ENCODE measurements around the gene PSMB7.
"Not testable (repeated sequence)": the region's sequence is repeated elsewhere in the genome, so short reads cannot be mapped to it uniquely, and the experiment has no call there.

The PSMB7 gene

DNA sequence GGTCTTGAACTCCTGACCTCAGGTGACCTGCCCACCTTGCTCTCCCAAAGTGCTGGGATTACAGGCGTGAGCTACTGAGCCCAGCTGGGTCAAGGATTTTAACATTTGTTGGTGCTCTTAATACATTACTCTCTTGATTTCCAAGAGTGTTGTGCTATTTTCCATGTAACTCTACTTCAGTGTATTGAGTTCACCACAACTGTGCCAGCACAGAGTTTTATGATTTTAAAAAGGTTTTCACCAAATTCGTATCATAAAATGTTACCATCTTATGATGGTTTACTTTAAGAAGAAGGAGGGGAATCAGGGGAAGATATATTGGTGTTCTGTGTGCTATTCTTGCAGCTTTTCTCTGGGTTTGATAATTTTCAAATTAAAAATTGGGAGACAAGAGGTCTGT lies 28.4 kb upstream of the PSMB7 start:
- no peak for DNase-seq (ENCODE audit: low read depth in 2 of 2)

DNA sequence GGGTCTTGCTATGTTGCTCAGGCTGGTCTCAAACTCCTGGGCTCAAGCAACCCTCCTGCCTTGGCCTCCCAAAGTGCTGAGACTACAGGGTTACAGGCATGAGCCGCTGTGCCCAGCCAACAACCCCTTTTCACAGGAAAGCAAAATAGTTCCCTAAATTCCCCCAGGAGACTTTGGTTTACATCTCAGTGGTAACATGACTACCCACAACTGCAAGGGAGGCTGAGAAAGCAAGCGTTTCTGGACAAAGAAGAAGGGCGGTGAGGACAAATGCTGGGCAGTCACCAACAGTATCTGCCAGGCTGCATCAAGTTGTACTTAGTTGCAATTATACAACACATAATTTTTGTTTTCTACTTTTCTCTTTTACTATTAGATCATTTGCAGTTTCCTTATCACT lies 27.6 kb upstream of the PSMB7 start:
- DNase-seq (ENCODE audit: low read depth in 2 of 2): no peak

DNA sequence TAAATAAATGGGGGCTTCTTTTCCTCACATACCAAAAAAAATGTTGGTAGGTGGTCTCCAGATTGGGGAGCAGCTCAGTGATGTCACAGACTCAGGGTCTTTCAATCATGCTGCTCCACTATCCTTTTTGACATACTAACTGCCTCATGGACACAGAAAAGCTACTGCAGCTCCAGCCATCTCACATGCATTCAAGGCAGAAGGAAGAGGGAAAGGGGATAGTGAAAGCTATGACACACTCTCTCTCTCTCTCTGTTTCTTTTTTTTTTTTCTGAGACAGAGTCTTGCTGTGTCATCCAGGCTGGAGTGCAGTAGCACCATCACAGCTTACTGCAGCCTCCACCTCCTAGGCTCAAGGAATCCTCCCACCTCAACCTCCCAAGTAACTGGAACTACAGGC lies 27.1 kb upstream of the PSMB7 start:
- no peak for DNase-seq (ENCODE audit: low read depth in 2 of 2)

DNA sequence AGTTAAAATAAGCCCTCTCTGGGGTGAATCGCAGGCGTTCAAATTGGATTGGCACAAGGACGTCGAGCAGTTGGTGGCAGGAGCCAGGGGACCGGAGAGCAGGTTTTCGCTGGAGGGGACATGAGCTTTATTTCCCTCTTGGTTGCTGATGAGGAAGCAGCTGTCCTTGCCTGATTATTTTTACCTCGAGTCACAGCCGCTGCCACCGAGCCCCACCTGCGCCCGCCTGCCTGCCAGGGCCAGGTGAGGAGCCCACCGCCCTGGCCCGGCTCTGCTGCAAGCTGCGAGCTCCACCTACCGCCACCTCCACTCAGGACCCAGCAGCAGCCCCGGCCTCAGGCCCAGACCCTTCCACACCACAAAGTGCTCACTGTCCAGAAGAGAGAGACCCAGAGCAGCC lies 26.0 kb upstream of the PSMB7 start:
- DNase-seq (ENCODE audit: low read depth in 2 of 2): no peak

DNA sequence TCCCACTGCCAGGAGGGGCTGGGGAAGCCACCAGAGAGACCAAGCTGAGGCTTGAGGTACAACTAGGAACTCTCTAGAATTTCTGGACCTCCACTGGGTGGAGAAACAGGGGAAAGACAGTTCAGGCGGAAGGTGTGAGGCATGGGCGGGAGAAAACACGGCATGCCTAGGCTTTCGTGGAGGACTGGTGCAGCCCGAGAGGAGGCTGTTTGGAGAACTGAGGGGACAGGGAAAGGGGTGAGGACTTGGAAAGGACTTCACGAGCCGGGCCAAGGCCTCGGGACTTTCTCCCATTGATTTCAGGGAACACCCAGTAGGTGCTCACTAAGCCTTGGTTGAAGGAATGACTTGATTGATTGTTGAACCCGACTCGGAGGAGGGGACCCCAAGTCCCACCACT lies 25.5 kb upstream of the PSMB7 start:
- no peak for DNase-seq (ENCODE audit: low read depth in 2 of 2)

DNA sequence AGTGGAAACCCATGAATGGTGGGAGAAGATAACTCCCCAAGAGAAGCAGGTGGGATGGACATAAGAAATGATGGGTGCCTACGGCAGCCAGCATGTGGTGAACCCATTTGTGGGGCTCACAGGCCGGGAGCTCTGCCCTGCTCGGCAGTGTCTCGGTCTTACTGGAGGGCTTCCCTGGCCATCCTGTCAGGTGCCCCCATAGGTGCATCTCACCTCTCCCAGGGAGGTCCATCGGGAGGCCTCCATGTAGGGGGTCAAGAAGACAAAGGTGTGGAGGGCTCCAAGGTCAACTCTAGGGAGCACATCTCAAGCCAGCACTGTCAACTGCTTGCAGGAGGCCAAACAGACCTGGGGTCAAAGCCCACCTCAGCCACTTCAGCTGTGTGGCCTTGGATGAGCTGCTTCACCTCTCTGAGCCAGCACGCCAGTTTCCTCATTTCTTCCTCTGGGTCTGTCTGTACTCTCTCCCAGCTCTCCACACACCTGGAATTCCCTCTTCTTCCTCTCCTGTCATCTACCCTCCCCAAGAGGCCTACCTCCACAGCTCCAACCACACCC lies 24.5 kb upstream of the PSMB7 start:
- no peak for DNase-seq (ENCODE audit: low read depth in 2 of 2)

DNA sequence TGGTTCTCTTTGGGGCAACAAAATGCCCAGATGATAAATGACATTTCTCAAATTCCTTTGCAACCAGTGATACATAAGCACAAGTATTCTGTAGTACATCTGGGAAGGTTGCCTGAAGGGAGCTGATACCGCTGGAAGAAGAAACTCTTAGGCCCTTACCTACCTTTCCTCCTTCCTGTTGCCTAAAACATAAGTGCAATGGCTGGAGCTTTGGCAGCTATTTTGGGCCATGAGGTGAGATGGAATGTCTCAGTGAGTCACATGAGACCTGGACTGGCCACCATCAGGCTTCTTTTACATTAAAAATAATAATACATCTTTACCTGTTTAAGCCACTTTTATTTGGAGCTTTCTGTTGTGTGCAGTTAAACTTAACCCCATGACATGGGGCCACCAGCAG lies 23.8 kb upstream of the PSMB7 start:
- DNase-seq (ENCODE audit: low read depth in 2 of 2): no peak

DNA sequence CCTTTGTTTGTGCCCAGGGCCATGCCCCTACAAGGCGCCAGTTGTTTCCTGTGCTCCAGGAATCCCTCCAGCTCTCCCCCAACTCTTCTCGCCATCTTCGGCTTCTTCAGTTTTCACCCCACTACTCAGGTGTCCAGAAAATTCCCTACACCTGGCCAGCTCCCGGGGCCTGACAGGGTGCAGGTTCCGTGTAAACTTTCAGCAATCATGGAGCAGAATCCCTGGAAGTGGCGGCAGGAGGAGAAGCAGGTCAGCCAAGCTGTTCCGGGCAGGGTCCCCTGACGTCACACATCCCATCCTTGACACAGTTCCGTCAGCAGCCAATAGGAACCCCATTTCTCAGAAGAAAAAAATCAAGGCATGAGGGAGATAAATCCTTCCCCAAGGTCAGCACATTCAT lies 22.8 kb upstream of the PSMB7 start:
- no peak for DNase-seq (ENCODE audit: low read depth in 2 of 2)

DNA sequence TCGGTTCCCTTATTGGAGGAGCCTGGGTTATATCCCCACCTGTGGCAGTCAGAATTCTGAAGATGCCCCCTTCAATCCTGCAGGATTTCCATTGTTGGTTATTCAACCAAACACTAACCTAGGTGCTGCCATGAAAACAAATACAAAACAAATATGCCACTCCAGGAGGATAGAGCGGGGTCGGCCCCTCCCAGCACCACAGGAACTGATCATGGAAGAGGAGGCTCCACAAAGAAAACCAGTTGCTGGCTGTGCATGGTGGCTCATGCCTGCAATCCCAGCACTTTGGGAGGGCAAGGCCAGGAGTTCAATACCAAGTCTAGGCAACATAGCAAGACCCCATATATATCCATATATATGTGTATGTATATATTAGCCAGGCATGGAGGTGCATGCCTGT lies 21.8 kb upstream of the PSMB7 start:
- DNase-seq (ENCODE audit: low read depth in 2 of 2): no peak

DNA sequence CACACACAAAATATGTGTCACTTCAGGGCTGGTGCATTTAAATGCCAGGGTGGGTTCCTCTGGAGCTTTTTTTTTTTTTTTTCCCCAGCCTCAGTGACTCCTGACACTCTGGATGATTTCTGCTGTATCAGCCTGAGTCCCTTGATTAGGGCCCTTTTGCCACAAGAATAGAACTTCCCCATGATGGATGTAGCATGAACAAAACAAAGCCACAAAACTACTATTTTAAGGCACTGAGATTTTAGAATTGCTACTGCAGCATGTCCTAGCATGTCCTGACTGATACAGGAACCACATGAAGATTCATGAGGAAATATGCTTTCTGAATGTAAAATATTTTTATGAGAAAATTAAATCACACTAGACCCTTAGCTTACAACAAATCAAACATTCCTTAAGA lies 21.1 kb upstream of the PSMB7 start:
- DNase-seq (ENCODE audit: low read depth in 2 of 2): no peak

DNA sequence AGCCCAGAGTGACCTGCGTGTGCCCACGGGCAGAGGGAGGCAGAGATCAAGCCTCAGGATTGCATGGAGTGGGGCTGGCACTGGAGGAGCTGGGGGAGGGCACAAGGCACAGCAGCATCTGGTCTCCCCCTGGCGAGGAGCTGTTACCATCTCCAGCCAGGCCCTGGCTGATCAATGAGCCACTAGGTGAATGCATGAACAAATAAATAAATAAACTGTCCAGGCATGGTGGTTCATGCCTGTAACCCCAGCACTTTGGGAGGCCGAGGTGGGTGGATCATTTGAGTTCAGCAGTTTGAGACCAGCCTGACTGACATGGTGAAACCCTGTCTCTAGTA lies 14.3 kb upstream of the PSMB7 start:
- no peak for DNase-seq (ENCODE audit: low read depth in 2 of 2)

DNA sequence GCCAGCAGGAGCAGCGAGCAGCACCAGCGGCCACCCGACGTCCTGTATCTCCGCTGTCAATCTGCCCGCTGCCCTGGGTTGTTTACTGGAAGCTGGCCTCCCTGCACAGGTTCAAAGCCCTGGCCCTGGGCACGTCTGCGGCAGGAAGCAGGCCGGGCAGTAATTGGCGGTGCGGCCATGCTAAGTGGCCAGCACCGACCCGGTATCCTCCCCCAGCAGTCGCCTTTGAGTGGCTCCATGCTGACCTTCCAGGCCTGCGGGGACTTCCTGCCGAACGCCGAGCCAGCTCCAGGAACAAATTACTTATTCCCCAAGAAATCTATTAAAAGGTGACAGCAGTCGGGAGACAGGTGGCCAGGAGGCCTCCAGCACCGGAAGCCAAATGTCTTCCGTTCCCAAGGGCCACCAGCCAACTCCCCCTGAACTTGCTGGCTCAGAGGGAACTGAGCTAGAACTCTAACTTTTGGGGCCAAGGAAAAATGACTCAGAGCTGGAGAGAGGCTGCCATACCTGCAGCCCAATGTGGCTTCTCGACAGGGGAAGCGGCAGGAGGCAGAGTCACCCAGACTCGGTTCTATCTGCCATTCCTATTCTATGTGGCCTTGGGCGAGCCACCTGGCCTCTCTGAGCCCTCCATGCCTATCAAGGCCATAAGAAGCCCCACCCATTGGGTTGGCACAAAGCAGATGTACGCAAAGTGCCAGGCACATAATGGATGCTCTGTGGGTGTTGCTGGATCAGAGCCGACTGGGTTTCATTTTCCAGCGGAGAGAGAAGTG lies 13.7 kb upstream of the PSMB7 start:
- no peak for DNase-seq (ENCODE audit: low read depth in 2 of 2)

DNA sequence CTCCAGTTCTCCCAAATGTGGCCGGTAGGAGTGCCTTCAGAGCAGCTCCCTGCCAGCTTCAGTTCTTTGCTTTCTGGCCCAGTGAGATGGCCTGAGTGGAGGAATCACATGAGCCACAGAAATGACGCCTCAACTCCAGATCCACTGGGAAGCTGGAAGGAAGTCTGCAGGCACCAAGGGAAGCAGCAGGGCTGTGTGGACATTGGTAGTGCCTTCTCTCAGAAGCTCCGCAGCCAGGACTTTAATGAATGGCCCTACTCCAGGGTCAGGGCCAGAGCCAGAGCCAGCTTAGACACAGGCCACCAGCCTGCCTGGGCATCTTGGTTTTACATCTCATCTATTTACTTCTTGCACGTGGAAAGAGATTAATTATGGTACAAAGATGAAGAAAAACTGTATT lies 12.0 kb upstream of the PSMB7 start:
- no peak for DNase-seq (ENCODE audit: low read depth in 2 of 2)

DNA sequence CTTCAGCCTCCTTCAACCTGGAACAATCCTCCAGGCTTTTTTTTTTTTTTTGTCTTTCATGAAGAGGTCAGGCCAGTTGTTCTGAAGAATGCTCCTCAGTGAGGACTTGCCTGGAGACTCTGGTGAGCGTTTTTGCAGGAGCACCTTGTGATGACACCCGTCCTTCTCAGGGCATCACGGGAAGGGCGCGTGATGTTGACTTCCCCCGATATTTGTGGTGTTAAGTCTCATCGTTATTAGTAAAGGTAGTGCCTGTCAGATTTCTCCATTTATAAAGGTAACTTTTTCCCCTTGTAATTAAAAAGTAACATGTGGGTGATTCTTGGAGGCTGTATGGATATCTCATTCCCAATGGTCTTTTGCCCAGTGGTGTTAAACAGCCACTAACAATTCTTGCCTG lies 11.1 kb upstream of the PSMB7 start:
- DNase-seq (ENCODE audit: low read depth in 2 of 2): no peak

DNA sequence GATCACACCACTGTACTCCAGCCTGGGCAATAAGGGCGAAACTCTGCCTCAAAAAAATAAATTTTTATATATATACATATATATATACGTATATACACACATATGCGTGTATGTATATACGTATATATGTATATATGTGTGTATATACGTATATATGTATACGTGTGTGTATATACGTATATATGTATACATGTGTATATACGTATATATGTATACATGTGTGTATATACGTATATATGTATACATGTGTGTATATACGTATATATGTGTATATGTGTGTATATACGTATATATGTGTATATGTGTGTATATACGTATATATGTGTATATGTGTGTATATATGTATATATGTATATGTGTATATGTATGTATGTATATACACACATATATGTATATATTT lies 10.5 kb upstream of the PSMB7 start:
- not testable (repeated sequence) for DNase-seq (ENCODE audit: low read depth in 2 of 2)

DNA sequence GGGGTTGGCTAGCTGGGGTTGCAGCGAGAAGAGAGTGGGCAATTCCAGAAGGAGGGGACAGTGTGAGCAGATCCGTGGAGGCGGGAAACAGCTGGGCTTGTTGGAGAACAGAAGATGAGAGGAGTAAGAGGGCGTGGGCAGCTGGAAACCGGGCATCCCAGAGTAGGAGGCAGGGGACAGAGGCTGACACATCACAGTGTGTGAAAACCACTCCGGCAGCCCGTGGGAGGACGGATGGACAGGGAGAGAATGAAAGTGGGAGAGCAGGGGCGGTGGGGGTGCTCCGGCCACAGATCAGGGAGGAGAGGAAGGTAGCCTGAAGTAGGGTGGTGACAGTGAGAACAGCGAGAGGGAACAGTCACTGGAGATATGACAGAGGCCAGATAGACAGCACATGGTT lies 8.3 kb upstream of the PSMB7 start:
- no peak for DNase-seq (ENCODE audit: low read depth in 2 of 2)

DNA sequence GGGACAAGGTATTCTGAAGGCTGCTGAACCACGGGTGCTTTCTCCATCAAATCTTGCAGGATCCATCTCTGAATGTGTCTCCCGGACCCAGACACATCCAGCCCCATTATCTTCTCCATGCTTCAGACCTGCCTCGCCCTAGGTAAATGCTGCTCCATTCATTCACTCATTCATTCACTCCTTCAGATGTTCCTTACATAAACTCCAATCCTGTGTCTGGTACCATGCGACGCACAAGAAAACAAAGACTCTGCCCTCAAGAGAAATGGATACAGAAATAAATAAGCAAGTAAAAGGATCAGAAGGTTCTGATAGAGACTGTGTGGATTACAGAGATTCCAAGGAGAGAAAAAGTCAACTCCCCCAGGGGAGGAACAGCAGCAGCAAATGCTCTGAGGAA lies 7.9 kb upstream of the PSMB7 start:
- no peak for DNase-seq (ENCODE audit: low read depth in 2 of 2)

DNA sequence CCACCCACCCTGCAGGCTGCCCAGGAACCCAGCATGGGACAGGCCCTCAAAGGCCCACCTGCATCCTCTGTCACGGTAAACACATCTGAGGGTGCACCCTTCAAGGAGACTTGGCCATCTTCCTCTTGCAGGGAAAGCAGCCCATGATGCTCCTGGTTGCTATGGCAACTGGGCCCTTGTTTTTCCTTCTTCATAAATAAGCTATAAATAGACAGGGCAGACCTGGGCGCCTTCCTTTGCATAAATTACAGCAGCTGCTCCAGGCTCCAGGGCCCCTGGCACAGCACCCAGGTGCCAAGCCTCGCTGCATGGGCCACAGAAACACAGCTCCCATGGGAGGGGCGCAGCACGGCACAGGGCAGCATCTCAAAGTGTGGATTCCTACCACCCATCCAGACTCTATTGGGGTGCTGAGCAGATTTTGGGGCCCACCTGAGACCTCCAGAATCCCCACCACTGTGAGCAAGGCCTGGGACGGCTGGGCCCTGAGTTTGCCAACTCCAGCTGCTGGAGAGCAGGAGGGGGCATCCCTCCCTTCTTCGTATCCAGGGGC lies 5.8 kb upstream of the PSMB7 start:
- no peak for DNase-seq (ENCODE audit: low read depth in 2 of 2)

DNA sequence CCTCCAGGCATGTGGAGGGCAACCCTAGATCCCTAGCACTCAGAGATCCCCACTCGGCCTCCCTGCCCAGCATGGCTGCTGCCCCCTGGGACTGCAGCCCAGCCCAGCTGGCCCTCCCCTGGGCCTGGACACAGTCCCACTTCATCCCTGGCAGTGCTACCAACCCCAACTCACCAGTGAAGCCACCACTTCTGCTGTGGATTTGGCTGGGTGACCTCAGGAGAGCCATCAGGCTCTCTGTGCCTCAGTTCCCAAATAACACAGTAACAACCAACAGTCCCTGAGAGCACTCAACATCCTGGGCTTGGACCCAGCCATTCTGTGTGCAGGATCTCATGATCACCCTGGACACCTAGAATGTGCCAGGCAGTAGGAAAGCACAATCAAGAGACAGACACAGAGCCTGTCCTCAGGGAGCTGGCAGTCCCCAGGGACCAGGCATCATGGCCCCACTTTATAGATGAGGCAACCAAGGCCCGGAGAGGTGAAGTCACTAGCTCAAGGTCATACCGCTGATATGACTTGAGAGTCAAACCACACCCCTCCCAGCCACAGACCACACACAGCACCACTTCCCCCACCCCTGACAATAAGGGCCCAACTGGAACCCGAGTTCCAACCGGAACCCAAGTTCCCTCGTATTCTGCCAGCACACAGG lies 4.7 kb upstream of the PSMB7 start:
- DNase-seq (ENCODE audit: low read depth in 2 of 2): no peak

DNA sequence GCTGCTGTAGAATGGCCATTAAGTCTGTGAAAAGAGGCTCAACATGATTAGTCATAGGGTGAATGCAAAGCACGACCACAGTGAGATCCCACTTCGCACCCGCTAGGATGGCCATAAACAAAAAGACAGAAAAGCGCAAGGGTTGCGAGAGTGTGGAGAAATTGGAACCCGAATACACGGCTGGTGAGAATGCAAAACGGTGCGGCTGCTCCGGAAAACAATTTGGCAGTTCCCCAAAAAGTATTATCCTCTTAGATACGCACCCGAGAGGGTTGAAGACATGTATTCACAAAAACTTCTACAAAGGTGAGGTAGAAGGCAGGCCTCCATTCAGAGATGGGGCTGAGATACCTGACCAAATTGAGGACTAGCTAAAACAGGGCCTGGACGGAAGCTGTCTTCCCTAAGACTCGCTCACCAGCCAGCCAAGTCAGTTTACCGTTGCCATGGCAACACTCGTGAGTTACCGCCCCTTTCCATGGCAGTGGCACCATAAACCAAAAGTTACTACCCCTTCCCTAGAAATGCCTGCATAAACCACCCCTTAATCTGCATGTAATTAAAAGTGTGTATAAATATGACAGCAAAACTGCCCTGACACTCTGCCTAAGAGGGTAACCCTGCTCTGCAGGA lies 726 bp upstream of the PSMB7 start:
- DNase-seq (ENCODE audit: low read depth in 2 of 2): no peak

DNA sequence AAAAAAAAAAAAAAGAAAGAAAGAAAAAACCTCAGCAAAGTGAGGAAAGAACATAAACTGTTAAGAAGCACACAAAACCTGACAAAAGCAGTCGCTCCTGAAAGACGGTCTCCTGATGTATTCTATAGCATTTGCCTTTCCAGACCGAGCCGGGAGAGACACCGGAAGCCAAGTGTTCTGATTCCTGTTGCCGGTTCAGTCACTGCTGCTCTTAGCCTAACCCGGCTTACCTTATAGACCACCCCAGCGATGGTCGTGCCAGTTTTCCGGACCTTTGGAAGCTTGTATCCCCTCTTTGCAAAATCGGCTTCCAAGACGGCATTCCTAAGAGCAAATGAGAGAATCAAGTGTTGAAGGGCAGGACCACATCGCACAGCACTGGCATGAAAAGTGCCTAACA lies 630 bp downstream of the PSMB7 start:
- DNase-seq (ENCODE audit: low read depth in 2 of 2): no peak

DNA sequence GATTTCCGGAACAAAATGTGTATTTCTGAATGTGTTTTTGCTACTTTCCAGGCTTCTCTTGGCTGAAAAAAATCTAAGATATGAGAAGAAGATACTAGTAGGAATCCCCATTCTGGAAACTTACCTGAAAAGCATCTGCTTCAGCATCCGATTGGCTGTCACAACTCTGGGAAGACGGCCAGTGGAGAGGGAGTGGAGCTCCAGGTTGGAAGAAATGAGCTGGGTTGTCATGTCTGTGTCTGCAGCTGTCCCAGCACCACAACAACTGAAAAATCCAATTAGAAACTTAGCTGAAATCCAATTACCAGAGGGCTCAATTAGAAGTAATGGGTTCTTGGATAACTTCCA lies 3.0 kb downstream of the PSMB7 start:
- DNase-seq (ENCODE audit: low read depth in 2 of 2): no peak
